DOHH2 (cell line): ENCODE results near the gene TBC1D14.

Experiments used
- H3F3A ChIP-seq: fragments of 200-600 bp; sonication (generic), shearing (Covaris generic); 2 replicates; pipeline ENCODE4 v1.6.0; 2016; ENCODE audit warnings: antibody characterized with exemption, mild to moderate bottlenecking; ENCODE audit not compliant: control insufficient read depth, insufficient read depth
- H3K27ac ChIP-seq: fragments of 200-600 bp; sonication (generic); 2 replicates; pipeline ENCODE4 v1.5.1; 2014; ENCODE audit warnings: low read depth, mild to moderate bottlenecking, low read length, moderate library complexity
- H3K27me3 ChIP-seq: fragments of 200-600 bp; sonication (generic); 2 replicates; pipeline ENCODE4 v1.6.1; 2014; ENCODE audit warnings: mild to moderate bottlenecking, low read length, mixed read lengths; ENCODE audit not compliant: control insufficient read depth
- H3K36me3 ChIP-seq: fragments of 200-600 bp; sonication (generic); 2 replicates; pipeline ENCODE4 v1.6.1; 2014; ENCODE audit warnings: mild to moderate bottlenecking, low read length, moderate library complexity, mixed read lengths; ENCODE audit not compliant: control insufficient read depth
- H3K4me1 ChIP-seq: fragments of 200-600 bp; sonication (generic); 2 replicates; pipeline ENCODE4 v1.6.1; 2014; ENCODE audit warnings: mild to moderate bottlenecking, low read length, mixed read lengths; ENCODE audit not compliant: control insufficient read depth
- H3K4me2 ChIP-seq: fragments of 200-600 bp; sonication (generic); 2 replicates; pipeline ENCODE4 v1.6.0; 2014; ENCODE audit warnings: mild to moderate bottlenecking, low read length, moderate library complexity
- H3K4me3 ChIP-seq: fragments of 200-600 bp; sonication (generic); 2 replicates; pipeline ENCODE4 v1.5.1; 2014; ENCODE audit warnings: mild to moderate bottlenecking, low read length, mixed read lengths
- H3K79me2 ChIP-seq: fragments of 200-600 bp; sonication (generic); 2 replicates; pipeline ENCODE4 v1.6.1; 2014; ENCODE audit warnings: mild to moderate bottlenecking, low read length, mixed read lengths; ENCODE audit not compliant: control insufficient read depth
- H3K9me2 ChIP-seq: fragments of 200-600 bp; sonication (generic); replicated peaks from 2 replicates; pipeline ENCODE4 v1.6.1; 2014; ENCODE audit warnings: mild to moderate bottlenecking, low read length, mixed read lengths; ENCODE audit not compliant: control insufficient read depth
- H3K9me3 ChIP-seq: fragments of 200-600 bp; sonication (generic); 2 replicates; pipeline ENCODE4 v1.6.1; 2014; ENCODE audit warnings: antibody characterized with exemption, low read length, mixed read lengths; ENCODE audit not compliant: control insufficient read depth, insufficient read depth
- H4K20me1 ChIP-seq: fragments of 200-600 bp; sonication (generic); 2 replicates; pipeline ENCODE4 v1.6.0; 2014; ENCODE audit warnings: low read depth, mild to moderate bottlenecking, antibody characterized with exemption, low read length, moderate library complexity; ENCODE audit not compliant: control insufficient read depth, insufficient read depth
- CTCF ChIP-seq: fragments of 200-600 bp; sonication (generic); IDR thresholded peaks from one replicate; pipeline ENCODE4 v1.5.1; 2014; ENCODE audit warnings: antibody characterized with exemption, mild to moderate bottlenecking, low read depth, low read length; ENCODE audit not compliant: poor library complexity, severe bottlenecking
- EZH2phosphoT487 ChIP-seq: fragments of 200-600 bp; sonication (generic); IDR thresholded peaks from 2 replicates; pipeline ENCODE4 v1.6.1; 2017; ENCODE audit warnings: borderline replicate concordance, mild to moderate bottlenecking, antibody characterized with exemption, low read length, moderate library complexity, mixed read lengths

Gene TBC1D14

GRCh38 chr4:6990661-6991060 is 81.0 kb downstream of the TBC1D14 start:
- Histone ChIP-seq H3K27me3 (no peaks in the 10 kb centered on the region), H3K4me1 (peaks cover 27% of the 10 kb centered on the region), H3K36me3 (peaks cover 57% of the 10 kb centered on the region), H3K9me3 (no peaks in the 10 kb centered on the region), H3K4me2 (no peak overlapping the region), H3K27ac (no peak overlapping the region), H3K4me3 (no peak overlapping the region), H3F3A (peaks cover 3% of the 10 kb centered on the region; the same call in 1 of the 2 replicates), H3K9me2 (no peaks in the 10 kb centered on the region), H3K79me2 (peaks cover 75% of the 10 kb centered on the region), H4K20me1 (peaks cover 15% of the 10 kb centered on the region)
- TF ChIP-seq CTCF = no peak
- no peak for TF ChIP-seq EZH2phosphoT487

- Histone ChIP-seq H3F3A (peaks cover 3% of the 10 kb centered on the region; the same call in 1 of the 2 replicates), H4K20me1 (peaks cover 15% of the 10 kb centered on the region), H3K4me3 (no peak overlapping the region), H3K4me1 (peaks cover 21% of the 10 kb centered on the region), H3K9me3 (no peaks in the 10 kb centered on the region), H3K79me2 (peaks cover 70% of the 10 kb centered on the region), H3K27me3 (no peaks in the 10 kb centered on the region), H3K4me2 (no peak overlapping the region), H3K36me3 (peaks cover 57% of the 10 kb centered on the region), H3K9me2 (no peaks in the 10 kb centered on the region), H3K27ac (no peak overlapping the region)
- TF ChIP-seq CTCF = no peak
- no peak for TF ChIP-seq EZH2phosphoT487
Measured at GRCh38 chr4:6991249-6991648, 81.6 kb downstream of the TBC1D14 start.

- H3K9me3 ChIP-seq = no peaks in the 10 kb centered on the region
- peaks cover 65% of the 10 kb centered on the region for H3K79me2 ChIP-seq
- no peaks in the 10 kb centered on the region for H3K9me2 ChIP-seq
- TF ChIP-seq CTCF = no peak
- no peak for TF ChIP-seq EZH2phosphoT487
- peaks cover 18% of the 10 kb centered on the region for H3K4me1 ChIP-seq
- H3K36me3 ChIP-seq = peaks cover 63% of the 10 kb centered on the region
- no peaks in the 10 kb centered on the region for H3F3A ChIP-seq
- peaks cover 15% of the 10 kb centered on the region for H4K20me1 ChIP-seq
- no peak overlapping the region for H3K27ac ChIP-seq
- H3K4me2 ChIP-seq = no peak overlapping the region
- H3K27me3 ChIP-seq = no peaks in the 10 kb centered on the region
- no peak overlapping the region for H3K4me3 ChIP-seq
Measured at GRCh38 chr4:6991771-6992557, 82.3 kb downstream of the TBC1D14 start.
